GM12865 (cell line): Measurements from ENCODE around the gene SUN5.
"Not testable (repeated sequence)": the region's sequence is repeated elsewhere in the genome, so short reads cannot be mapped to it uniquely, and the experiment has no call there.

ENCODE experiments used
- DNase-seq: peaks from one replicate; pipeline ENCODE4 v3.0.0; 2010; ENCODE audit warnings: low read depth
- H3K4me3 ChIP-seq: 2 replicates; pipeline ENCODE4 v1.5.1; 2011; ENCODE audit warnings: mild to moderate bottlenecking, low read depth, low read length, control low read depth
- CTCF ChIP-seq: IDR thresholded peaks from 2 replicates; pipeline ENCODE4 v1.5.1; 2011; ENCODE audit warnings: low read length, control low read depth, low read depth, inconsistent platforms; ENCODE audit not compliant: insufficient read depth; ENCODE audit errors: missing control alignments

SUN5 gene

GRCh38 chr20:32975698-32976674, 28.2 kb downstream of the SUN5 start:
- no peak for TF ChIP-seq CTCF
- DNase-seq: no peak
- no peak overlapping the region for H3K4me3 ChIP-seq

GRCh38 chr20:32975121-32975520, 29.1 kb downstream of the SUN5 start:
- H3K4me3 ChIP-seq, DNase-seq: not testable (repeated sequence)

- H3K4me3 ChIP-seq, DNase-seq: not testable (repeated sequence)
These were observed 29.8 kb downstream of the SUN5 start for GRCh38 chr20:32974204-32975064.

- no peak for DNase-seq
- no peak overlapping the region for H3K4me3 ChIP-seq
- TF ChIP-seq CTCF: no peak
These were observed 31.0 kb downstream of the SUN5 start for GRCh38 chr20:32973077-32973717.

GRCh38 chr20:32972181-32973076, 31.8 kb downstream of the SUN5 start:
- TF ChIP-seq CTCF: no peak
- peak; percentile 95 for DNase-seq
- peak overlapping the region; percentile 27 for H3K4me3 ChIP-seq

GRCh38 chr20:32971703-32972161, 32.5 kb downstream of the SUN5 start:
- no peak for TF ChIP-seq CTCF
- DNase-seq: peak; percentile 47
- H3K4me3 ChIP-seq: peak overlapping the region; percentile 27

- DNase-seq: no peak
- no peak overlapping the region for H3K4me3 ChIP-seq
- no peak for TF ChIP-seq CTCF
These were observed 33.3 kb downstream of the SUN5 start for GRCh38 chr20:32970973-32971300.
